Activated CD8-positive, alpha-beta memory T cell treated with anti-CD3 and anti-CD28 coated beads for 48 hours (primary cell): ENCODE data around the gene ZNF133.
"Not testable (repeated sequence)": the region's sequence is repeated elsewhere in the genome, so short reads cannot be mapped to it uniquely, and the experiment has no call there.

Source experiments
- DNase-seq, 3 experiments: peaks; one replicate each; pipeline ENCODE4 v3.0.0-alpha.2; 2020; ENCODE audit warnings: low read depth in 2 of 3, low spot score in 2 of 3

ZNF133 gene

GRCh38 chr20:18284805-18285533 is 3.4 kb upstream of the ZNF133 start:
- no peak for DNase-seq

GRCh38 chr20:18287546-18287914 is 797 bp upstream of the ZNF133 start:
- DNase-seq = no peak

- DNase-seq = no peak
Measured at GRCh38 chr20:18288749-18289267, 481 bp downstream of the ZNF133 start.

- no peak for DNase-seq
Measured at GRCh38 chr20:18289306-18289705, 979 bp downstream of the ZNF133 start.

GRCh38 chr20:18299364-18299763 is 11.0 kb downstream of the ZNF133 start:
- no peak for DNase-seq

GRCh38 chr20:18304618-18305017 is 16.3 kb downstream of the ZNF133 start:
- no peak for DNase-seq

GRCh38 chr20:18307301-18307700 is 19.0 kb downstream of the ZNF133 start:
- DNase-seq = no peak

- no peak for DNase-seq
Measured at GRCh38 chr20:18310051-18310450, 21.7 kb downstream of the ZNF133 start.

- DNase-seq = no peak
Measured at GRCh38 chr20:18310592-18310991, 22.3 kb downstream of the ZNF133 start.

GRCh38 chr20:18312723-18313122 is 24.4 kb downstream of the ZNF133 start:
- DNase-seq = no peak

GRCh38 chr20:18313411-18313810 is 25.1 kb downstream of the ZNF133 start:
- no peak for DNase-seq

- DNase-seq = no peak
Measured at GRCh38 chr20:18314786-18315406, 26.6 kb downstream of the ZNF133 start.

GRCh38 chr20:18316166-18316565 is 27.8 kb downstream of the ZNF133 start:
- DNase-seq = no peak

GRCh38 chr20:18321316-18321715 is 33.0 kb downstream of the ZNF133 start:
- DNase-seq = no peak

- DNase-seq = no peak
Measured at GRCh38 chr20:18321976-18322950, 33.9 kb downstream of the ZNF133 start.

- DNase-seq = no peak
Measured at GRCh38 chr20:18323705-18324104, 35.4 kb downstream of the ZNF133 start.

GRCh38 chr20:18324596-18325089 is 36.3 kb downstream of the ZNF133 start:
- DNase-seq = no peak

- no peak for DNase-seq
Measured at GRCh38 chr20:18326990-18327389, 38.7 kb downstream of the ZNF133 start.

GRCh38 chr20:18331694-18332093 is 43.4 kb downstream of the ZNF133 start:
- DNase-seq = no peak

GRCh38 chr20:18349749-18350148 is 61.4 kb downstream of the ZNF133 start:
- DNase-seq = not testable (repeated sequence)

GRCh38 chr20:18359854-18360253 is 71.5 kb downstream of the ZNF133 start:
- no peak for DNase-seq
